Esophagus muscularis mucosa (tissue), 4 donors: ENCODE data around the gene EPB41. TPM values are rescaled to one million over a fixed set of nuclear protein-coding genes. Genes with fewer than 3 reads are reported as not detected.

Source experiments
- DNase-seq: peaks from one replicate; pipeline ENCODE4 v3.0.0-alpha.2; 2017; ENCODE audit errors: extremely low spot score
- H3K27ac ChIP-seq, 4 donors: fragments of 200-600 bp; sonication (generic); replicated peaks in 1 of 4; 1 replicate in 3 of 4; 2 replicates in 1 of 4; pipeline ENCODE4 v1.5.1; 2016 to 2019; ENCODE audit warnings: mild to moderate bottlenecking in 1 of 4
- H3K27me3 ChIP-seq, 4 donors: fragments of 200-600 bp; sonication (generic); one replicate each; pipeline versions ENCODE4 v1.5.1 to v1.6.0; 2016 to 2019
- H3K36me3 ChIP-seq, 4 donors: fragments of 200-600 bp; sonication (generic); one replicate each; pipeline ENCODE4 v1.5.1; 2016 to 2019
- H3K4me1 ChIP-seq, 4 donors: fragments of 200-600 bp; sonication (generic); one replicate each; pipeline ENCODE4 v1.5.1; 2016 to 2019
- H3K4me3 ChIP-seq, 4 donors: fragments of 200-600 bp; sonication (generic); 1 replicate in 2 of 4; 2 replicates in 2 of 4; pipeline ENCODE4 v1.5.1; 2016 to 2019; ENCODE audit warnings: mild to moderate bottlenecking in 4 of 4, moderate library complexity in 1 of 4
- H3K9me3 ChIP-seq, 4 donors: fragments of 200-600 bp; sonication (generic); 1 replicate in 3 of 4; 2 replicates in 1 of 4; pipeline ENCODE4 v1.5.1; 2016 to 2019
- CTCF ChIP-seq, 3 experiments: fragments of 200-600 bp in 2 of 3; fragments of 450-650 bp in 1 of 3; sonication (generic) in 2 of 3; IDR thresholded peaks; one replicate each; pipeline ENCODE4 v1.5.1; 2017 to 2019; ENCODE audit warnings: antibody characterized with exemption in 3 of 3, mild to moderate bottlenecking in 2 of 3, moderate library complexity in 1 of 3
- EP300 ChIP-seq: sonication (generic); formaldehyde crosslinking; IDR thresholded peaks from one replicate; pipeline ENCODE4 v1.6.1; 2017; ENCODE audit warnings: antibody characterized with exemption
- POLR2A ChIP-seq: fragments of 450-650 bp; IDR thresholded peaks from one replicate; pipeline ENCODE4 v1.6.1; 2017; ENCODE audit warnings: antibody characterized with exemption, moderate library complexity, mild to moderate bottlenecking, low read depth
- POLR2AphosphoS5 ChIP-seq, 2 donors: sonication (generic); formaldehyde crosslinking; IDR thresholded peaks; one replicate each; pipeline ENCODE4 v1.6.1; 2017; ENCODE audit warnings: antibody characterized with exemption in 2 of 2
- WGBS: methylation state at CpG from one replicate; pipeline ENCODE4 v1.1.5; 2018; 5-methylcytosine and 5-hydroxymethylcytosine counted together
- intact Hi-C: fragments of 100-400 bp; cut with DNase I; formaldehyde crosslinking; loops from one replicate; pipeline ENCODE4 v1.15.1; 2023
- total RNA-seq, 4 donors: library from RNA; depleted of rRNA; stranded (reverse); fragments of >200 nt; gene quantifications; one replicate each; pipeline versions ENCODE4 v1.1.0 to v1.2.1, GENCODE V29; 2016

Gene EPB41
- total RNA-seq, 4 donors from 2014 or later = 18.2 to 24.6 (median 18.5) TPM

GRCh38 chr1:28890836-28891235 is 23.5 kb upstream of the EPB41 start:
- Histone ChIP-seq H3K27ac (no peak overlapping the region), H3K36me3 (peaks cover 0 to 11% (median 0%) of the 10 kb centered on the region in 4 donors), H3K9me3 (no peaks in the 10 kb centered on the region), H3K4me1 (peaks cover 17 to 35% (median 26%) of the 10 kb centered on the region in 4 donors), H3K27me3 (no peaks in the 10 kb centered on the region), H3K4me3 (no peak overlapping the region)
- DNase-seq = no peak
- WGBS = 80% methylated on average over 2 of the region's 2 CpGs
- TF ChIP-seq POLR2A (no peak), CTCF (IDR thresholded peaks at IDR 0.05) (no peak), EP300 (no peak), POLR2AphosphoS5 (IDR thresholded peaks at IDR 0.05) (no peak)
- intact Hi-C loops = no loop called here

GRCh38 chr1:28891256-28891655 is 23.1 kb upstream of the EPB41 start:
- WGBS = 75% methylated on average over 2 of the region's 2 CpGs
- intact Hi-C loops = no loop called here
- Histone ChIP-seq H3K27ac (no peak overlapping the region), H3K4me1 (peaks cover 20 to 30% (median 26%) of the 10 kb centered on the region in 4 donors), H3K9me3 (no peaks in the 10 kb centered on the region), H3K36me3 (peaks cover 0 to 11% (median 0%) of the 10 kb centered on the region in 4 donors), H3K27me3 (no peaks in the 10 kb centered on the region), H3K4me3 (no peak overlapping the region)
- no peak for DNase-seq
- TF ChIP-seq POLR2AphosphoS5 (IDR thresholded peaks at IDR 0.05) (no peak), EP300 (no peak), POLR2A (no peak), CTCF (IDR thresholded peaks at IDR 0.05) (no peak)

- 96% methylated on average over 8 of the region's 8 CpGs for WGBS
- Histone ChIP-seq H3K4me3 (no peak overlapping the region), H3K4me1 (peaks cover 12 to 19% (median 16%) of the 10 kb centered on the region in 4 donors), H3K9me3 (no peaks in the 10 kb centered on the region), H3K36me3 (peaks cover 0 to 11% (median 0%) of the 10 kb centered on the region in 4 donors), H3K27ac (no peak overlapping the region), H3K27me3 (no peaks in the 10 kb centered on the region)
- TF ChIP-seq POLR2AphosphoS5 (IDR thresholded peaks at IDR 0.05) (no peak), POLR2A (no peak), EP300 (no peak), CTCF (IDR thresholded peaks at IDR 0.05) (no peak)
- intact Hi-C loops = no loop called here
- no peak for DNase-seq
Observed at GRCh38 chr1:28893403-28894102, 20.8 kb upstream of the EPB41 start.

- TF ChIP-seq EP300 (no peak), CTCF (IDR thresholded peaks at IDR 0.05) (no peak), POLR2AphosphoS5 (IDR thresholded peaks at IDR 0.05) (no peak), POLR2A (no peak)
- no peaks in the 10 kb centered on the region for H3K27me3 ChIP-seq
- peaks cover 0 to 11% (median 0%) of the 10 kb centered on the region in 4 donors for H3K36me3 ChIP-seq
- peaks cover 18 to 26% (median 23%) of the 10 kb centered on the region in 4 donors for H3K4me1 ChIP-seq
- H3K27ac ChIP-seq = no peak overlapping the region
- intact Hi-C loops = no loop called here
- no peak for DNase-seq
- H3K4me3 ChIP-seq = no peak overlapping the region
- WGBS = no CpG with 5 or more reads among the region's 2 CpGs
- H3K9me3 ChIP-seq = no peaks in the 10 kb centered on the region
Observed at GRCh38 chr1:28894785-28895184, 19.6 kb upstream of the EPB41 start.
